Hepatic stellate cell (primary cell): ENCODE measurements around the gene CYP4A11.
"Not testable (repeated sequence)": the region's sequence is repeated elsewhere in the genome, so short reads cannot be mapped to it uniquely, and the experiment has no call there.

Experiments used
- DNase-seq: peaks from one replicate; pipeline ENCODE4 v3.0.0; 2011; ENCODE audit warnings: low spot score

The CYP4A11 gene, protein sequence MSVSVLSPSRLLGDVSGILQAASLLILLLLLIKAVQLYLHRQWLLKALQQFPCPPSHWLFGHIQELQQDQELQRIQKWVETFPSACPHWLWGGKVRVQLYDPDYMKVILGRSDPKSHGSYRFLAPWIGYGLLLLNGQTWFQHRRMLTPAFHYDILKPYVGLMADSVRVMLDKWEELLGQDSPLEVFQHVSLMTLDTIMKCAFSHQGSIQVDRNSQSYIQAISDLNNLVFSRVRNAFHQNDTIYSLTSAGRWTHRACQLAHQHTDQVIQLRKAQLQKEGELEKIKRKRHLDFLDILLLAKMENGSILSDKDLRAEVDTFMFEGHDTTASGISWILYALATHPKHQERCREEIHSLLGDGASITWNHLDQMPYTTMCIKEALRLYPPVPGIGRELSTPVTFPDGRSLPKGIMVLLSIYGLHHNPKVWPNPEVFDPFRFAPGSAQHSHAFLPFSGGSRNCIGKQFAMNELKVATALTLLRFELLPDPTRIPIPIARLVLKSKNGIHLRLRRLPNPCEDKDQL

DNA sequence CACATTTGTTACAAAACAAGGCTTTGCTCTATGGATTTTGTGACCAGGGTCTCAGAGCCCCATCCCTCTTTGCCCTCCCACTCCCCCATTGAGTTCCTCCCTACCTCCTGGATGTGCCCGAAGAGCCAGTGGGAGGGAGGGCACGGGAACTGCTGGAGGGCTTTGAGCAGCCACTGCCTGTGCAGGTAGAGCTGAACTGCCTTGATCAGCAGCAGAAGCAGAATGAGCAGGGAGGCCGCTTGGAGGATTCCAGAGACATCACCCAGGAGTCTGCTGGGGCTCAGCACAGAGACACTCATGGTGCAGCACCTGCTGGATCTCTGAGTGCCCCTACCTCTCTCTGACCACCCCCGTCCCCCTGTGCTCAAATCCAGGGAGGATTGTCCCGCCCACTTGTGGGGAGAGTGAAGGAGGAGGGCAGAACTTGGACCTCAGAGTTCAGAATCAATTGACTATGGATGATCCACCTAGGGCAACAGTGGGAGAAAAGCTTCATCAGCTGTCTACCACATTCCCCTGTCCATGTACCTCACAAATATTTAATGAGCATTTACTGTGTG lies at the start of gene CYP4A11:
TSS of gene CYP4A11 (minus strand) at position 342 of the 560 bp plus-strand sequence. CDS start at position 299, 43 bp downstream.
- DNase-seq = no peak

- not testable (repeated sequence) for DNase-seq
These were observed 49.3 kb upstream of the CYP4A11 start for GRCh38 chr1:46990541-46990940.

GRCh38 chr1:46983830-46984586 lies 42.7 kb upstream of the CYP4A11 start:
- no peak for DNase-seq

GRCh38 chr1:46983166-46983829 lies 42.0 kb upstream of the CYP4A11 start:
- DNase-seq = no peak

GRCh38 chr1:46969014-46969619 lies 27.8 kb upstream of the CYP4A11 start:
- no peak for DNase-seq

- DNase-seq = not testable (repeated sequence)
These were observed 21.0 kb upstream of the CYP4A11 start for GRCh38 chr1:46962272-46962671.

- no peak for DNase-seq
These were observed 19.9 kb upstream of the CYP4A11 start for GRCh38 chr1:46961066-46961758.

GRCh38 chr1:46960250-46960649 lies 19.0 kb upstream of the CYP4A11 start:
- no peak for DNase-seq

- DNase-seq = not testable (repeated sequence)
These were observed 13.8 kb upstream of the CYP4A11 start for GRCh38 chr1:46955116-46955515.

DNA sequence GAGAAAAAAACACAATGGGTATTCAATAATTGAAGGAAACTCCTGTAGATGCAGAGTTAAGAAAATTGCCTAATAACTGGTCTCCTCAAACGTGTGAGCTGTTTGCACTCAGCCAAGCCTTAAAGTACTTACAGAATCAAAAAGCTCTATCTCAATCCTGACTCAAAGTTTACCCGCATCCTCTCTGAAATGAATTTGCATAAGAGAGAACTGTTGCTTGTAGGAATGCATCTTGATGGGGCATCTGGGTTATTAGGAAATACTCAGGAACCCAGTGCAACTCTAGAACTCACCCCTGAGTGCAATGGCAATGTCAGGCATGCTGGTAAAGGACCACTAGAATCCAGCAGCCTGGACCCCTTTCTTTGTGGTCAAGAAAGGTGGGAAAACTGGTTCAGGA lies 12.6 kb upstream of the CYP4A11 start:
- DNase-seq = not testable (repeated sequence)

- not testable (repeated sequence) for DNase-seq
These were observed 8.1 kb upstream of the CYP4A11 start for GRCh38 chr1:46949417-46949666.

GRCh38 chr1:46948629-46949416 lies 7.5 kb upstream of the CYP4A11 start:
- no peak for DNase-seq

DNA sequence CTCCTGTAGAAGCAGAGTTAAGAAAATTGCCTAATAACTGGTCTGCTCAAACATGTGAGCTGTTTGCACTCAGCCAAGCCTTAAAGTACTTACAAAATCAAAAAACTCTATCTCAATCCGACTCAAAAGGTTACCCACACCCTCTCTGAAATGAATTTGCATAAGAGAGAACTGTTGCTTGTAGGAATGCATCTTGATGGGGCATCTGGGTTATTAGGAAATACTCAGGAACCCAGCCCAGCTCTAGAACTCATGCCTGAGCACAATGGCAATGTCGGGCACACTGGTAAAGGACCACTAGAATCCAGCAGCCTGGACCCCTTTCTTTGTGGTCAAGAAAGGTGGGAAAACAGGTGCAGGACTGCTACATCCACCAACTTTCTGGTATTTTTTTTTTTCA lies 6.4 kb upstream of the CYP4A11 start:
- DNase-seq = not testable (repeated sequence)

- no peak for DNase-seq
These were observed 810 bp upstream of the CYP4A11 start for GRCh38 chr1:46942086-46942485.

DNA sequence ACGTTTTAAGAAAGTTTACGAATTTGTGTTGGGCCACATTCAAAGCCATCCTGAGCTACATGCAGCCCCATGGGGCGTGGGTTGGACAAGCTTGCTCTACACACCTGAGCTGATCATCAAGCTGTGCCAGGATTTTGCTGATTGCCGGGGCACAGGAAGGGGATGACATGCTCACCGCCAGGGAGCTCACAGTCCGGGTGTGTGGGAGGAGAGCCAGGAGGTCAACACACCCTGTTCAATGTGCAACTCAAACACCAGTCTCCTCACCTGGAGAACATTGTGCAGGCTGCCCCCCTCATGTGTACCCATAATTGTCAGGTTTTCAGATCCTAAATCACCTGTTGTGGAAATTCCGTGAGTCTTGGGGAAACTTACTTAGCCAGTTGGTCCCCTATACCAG lies 969 bp downstream of the CYP4A11 start:
- DNase-seq = no peak

DNA sequence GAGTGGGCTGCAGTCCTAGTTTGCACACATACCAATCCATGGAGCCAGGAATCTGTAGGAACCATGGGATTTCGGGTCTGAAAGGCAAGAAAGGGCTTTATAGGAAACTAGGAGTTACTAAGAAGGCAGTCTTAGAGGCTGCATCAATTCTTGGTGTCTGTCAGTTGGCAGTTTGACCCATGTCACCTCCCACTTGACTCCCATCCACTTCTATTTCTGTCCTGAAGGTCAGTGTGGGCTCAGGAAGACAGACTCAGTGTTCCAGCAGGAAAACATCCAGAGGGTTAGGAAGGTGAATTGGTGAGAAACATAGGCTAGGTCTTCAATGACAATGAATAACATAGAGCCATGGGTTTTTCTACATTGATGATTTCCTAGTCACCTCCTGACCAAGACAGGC lies 4.0 kb downstream of the CYP4A11 start:
- DNase-seq = no peak

GRCh38 chr1:46936788-46937187 lies 4.5 kb downstream of the CYP4A11 start:
- DNase-seq = no peak

DNA sequence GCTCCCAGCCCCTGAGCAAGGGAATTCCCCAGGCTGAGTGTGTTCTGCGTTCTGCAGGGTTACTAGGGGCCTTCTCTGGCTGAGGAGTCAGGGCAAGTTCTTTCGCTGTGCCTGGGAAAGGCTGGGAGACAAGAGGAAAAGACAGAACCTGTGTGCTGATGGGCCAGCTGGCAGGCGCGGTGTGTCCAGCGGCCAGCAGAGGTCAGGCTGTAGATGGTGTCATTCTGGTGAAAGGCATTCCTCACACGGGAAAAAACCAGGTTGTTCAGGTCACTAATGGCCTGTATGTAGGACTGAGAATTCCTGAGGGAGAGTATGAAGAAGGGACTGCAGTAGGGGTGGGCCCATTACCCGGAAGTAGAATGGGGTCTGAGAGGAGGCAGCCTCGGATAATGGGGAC lies 6.4 kb downstream of the CYP4A11 start:
- not testable (repeated sequence) for DNase-seq

DNA sequence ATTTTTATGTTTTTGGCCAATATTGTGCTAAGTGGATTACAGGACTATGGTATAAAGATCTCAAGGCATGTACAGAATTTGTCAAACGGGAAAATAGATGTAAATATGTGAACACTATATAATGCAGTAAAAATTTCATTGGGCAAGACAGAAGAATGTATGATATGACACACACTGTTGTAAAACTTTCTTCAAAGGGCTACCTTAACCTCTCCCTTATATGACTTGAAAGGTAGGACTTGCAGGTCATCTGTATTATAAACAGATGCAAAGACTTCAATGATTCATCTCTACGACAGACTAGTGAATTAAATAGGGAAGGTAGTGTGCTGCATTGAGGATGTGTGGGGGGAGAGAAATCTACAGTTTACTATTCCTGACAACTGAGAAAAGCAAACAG lies 9.3 kb downstream of the CYP4A11 start:
- not testable (repeated sequence) for DNase-seq

- DNase-seq = no peak
These were observed 10.1 kb downstream of the CYP4A11 start for GRCh38 chr1:46931151-46931550.
